Glomerular endothelial cell (primary cell): ENCODE data around the gene SYTL4. TPM values are rescaled to one million over a fixed set of nuclear protein-coding genes. Genes with fewer than 3 reads are reported as not detected.
"Not testable (repeated sequence)": the region's sequence is repeated elsewhere in the genome, so short reads cannot be mapped to it uniquely, and the experiment has no call there.

Experiments
- DNase-seq: peaks from one replicate; pipeline ENCODE4 v3.0.0-alpha.2; 2011; ENCODE audit warnings: low read depth, low spot score; ENCODE audit errors: extremely low read depth
- total RNA-seq: library from RNA; depleted of rRNA; stranded (reverse); fragments of >200 nt; gene quantifications from 2 replicates; pipeline ENCODE4 v1.2.3, GENCODE V29; 2015

SYTL4 gene
- total RNA-seq = 10.5 and 24.0 TPM in 2 replicates

- no peak for DNase-seq
Observed at GRCh38 chrX:100731441-100732281, at the start of gene SYTL4. SYTL4 (minus strand) TSS chrX:100732121; CDS start chrX:100702037, 30,084 bp downstream.

- not testable (repeated sequence) for DNase-seq
Observed at GRCh38 chrX:100769439-100769838, 37.5 kb upstream of the SYTL4 start.

- peak; percentile 58 for DNase-seq
Observed at GRCh38 chrX:100768679-100769338, 36.9 kb upstream of the SYTL4 start.

- DNase-seq = no peak
Observed at GRCh38 chrX:100750883-100751282, 19.0 kb upstream of the SYTL4 start.

- DNase-seq = no peak
Observed at GRCh38 chrX:100748108-100748507, 16.2 kb upstream of the SYTL4 start.

- no peak for DNase-seq
Observed at GRCh38 chrX:100747703-100748102, 15.8 kb upstream of the SYTL4 start.

- DNase-seq = no peak
Observed at GRCh38 chrX:100747090-100747489, 15.2 kb upstream of the SYTL4 start.

- DNase-seq = no peak
Observed at GRCh38 chrX:100745806-100746537, 14.1 kb upstream of the SYTL4 start.

- no peak for DNase-seq
Observed at GRCh38 chrX:100745205-100745604, 13.3 kb upstream of the SYTL4 start.

- no peak for DNase-seq
Observed at GRCh38 chrX:100743009-100743607, 11.2 kb upstream of the SYTL4 start.

GRCh38 chrX:100724006-100724405 lies 7.9 kb downstream of the SYTL4 start:
- not testable (repeated sequence) for DNase-seq

- no peak for DNase-seq
Observed at GRCh38 chrX:100721328-100721727, 10.6 kb downstream of the SYTL4 start.

GRCh38 chrX:100720301-100720700 lies 11.6 kb downstream of the SYTL4 start:
- DNase-seq = no peak

GRCh38 chrX:100719139-100719538 lies 12.8 kb downstream of the SYTL4 start:
- DNase-seq = no peak

- DNase-seq = no peak
Observed at GRCh38 chrX:100717363-100717762, 14.6 kb downstream of the SYTL4 start.

GRCh38 chrX:100710816-100711215 lies 21.1 kb downstream of the SYTL4 start:
- DNase-seq = no peak

GRCh38 chrX:100704581-100705203 lies 27.2 kb downstream of the SYTL4 start:
- no peak for DNase-seq

- DNase-seq = no peak
Observed at GRCh38 chrX:100700809-100701208, 31.1 kb downstream of the SYTL4 start.

- no peak for DNase-seq
Observed at GRCh38 chrX:100698551-100698950, 33.4 kb downstream of the SYTL4 start.

GRCh38 chrX:100696699-100697351 lies 35.1 kb downstream of the SYTL4 start:
- DNase-seq = no peak
